SK-N-SH (cell line): ENCODE results near the gene EPB41L3.

Source experiments
- CHD2 ChIP-seq: fragments of 150-350 bp; IDR thresholded peaks from 2 replicates; pipeline ENCODE4 v1.6.1; 2018; ENCODE audit warnings: low read length; ENCODE audit not compliant: partially characterized antibody
- JUND ChIP-seq: IDR thresholded peaks from 2 replicates; pipeline ENCODE4 v1.4.0; 2012
- POLR2AphosphoS5 ChIP-seq: IDR thresholded peaks from 2 replicates; pipeline ENCODE4 v1.6.1; 2012; ENCODE audit warnings: low read depth, low read length
- RAD21 ChIP-seq: IDR thresholded peaks from 2 replicates; pipeline ENCODE4 v1.6.1; 2012; ENCODE audit warnings: mild to moderate bottlenecking, low read length
- SIN3A ChIP-seq: IDR thresholded peaks from 2 replicates; pipeline ENCODE4 v1.6.1; 2012; ENCODE audit warnings: low read depth, mild to moderate bottlenecking, low read length, moderate library complexity, borderline replicate concordance
- SMC3 ChIP-seq: IDR thresholded peaks from 2 replicates; pipeline ENCODE4 v1.6.1; 2012; ENCODE audit warnings: low read depth, low read length, improper control_type of control experiment
- TEAD4 ChIP-seq: IDR thresholded peaks from 2 replicates; pipeline ENCODE4 v1.4.0; 2012; ENCODE audit warnings: mild to moderate bottlenecking, borderline replicate concordance; ENCODE audit not compliant: insufficient read depth
- TF ChIP-seq, protein P1 (sequence below): fragments of 200-600 bp; sonication (generic); IDR thresholded peaks from 2 replicates; pipeline ENCODE4 v1.6.1; 2017; ENCODE audit warnings: antibody characterized with exemption, mild to moderate bottlenecking, moderate library complexity
- TF ChIP-seq, protein P2 (sequence below): IDR thresholded peaks from 2 replicates; pipeline ENCODE4 v1.4.0; 2012; ENCODE audit warnings: low read depth, borderline replicate concordance
- TF ChIP-seq, protein P3 (sequence below): IDR thresholded peaks from 2 replicates; pipeline ENCODE4; 2012
- TF ChIP-seq, protein P4 (sequence below): IDR thresholded peaks from 2 replicates; pipeline ENCODE4 v1.4.0; 2012; ENCODE audit warnings: low read depth, borderline replicate concordance

DNA sequence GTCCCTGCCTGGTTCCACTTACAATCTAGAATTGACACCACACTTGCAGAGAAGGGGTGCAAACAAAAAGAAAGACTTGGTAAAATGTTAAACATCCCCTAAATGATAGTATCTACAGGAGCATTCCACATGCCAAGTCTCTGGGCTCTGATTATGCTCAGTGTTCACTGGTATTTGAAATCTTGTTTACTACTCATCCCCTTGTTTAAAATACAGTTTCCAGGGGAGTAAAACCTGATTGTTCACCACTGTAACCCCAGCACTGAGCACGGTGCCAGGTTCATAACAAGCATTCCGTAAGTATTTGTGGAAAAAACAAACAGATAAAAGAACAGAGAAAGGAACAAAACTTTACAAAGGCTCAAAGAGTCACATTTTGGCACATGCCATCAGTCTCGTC is 11.7 kb downstream of the EPB41L3 start:
- TF ChIP-seq, protein P1, sequence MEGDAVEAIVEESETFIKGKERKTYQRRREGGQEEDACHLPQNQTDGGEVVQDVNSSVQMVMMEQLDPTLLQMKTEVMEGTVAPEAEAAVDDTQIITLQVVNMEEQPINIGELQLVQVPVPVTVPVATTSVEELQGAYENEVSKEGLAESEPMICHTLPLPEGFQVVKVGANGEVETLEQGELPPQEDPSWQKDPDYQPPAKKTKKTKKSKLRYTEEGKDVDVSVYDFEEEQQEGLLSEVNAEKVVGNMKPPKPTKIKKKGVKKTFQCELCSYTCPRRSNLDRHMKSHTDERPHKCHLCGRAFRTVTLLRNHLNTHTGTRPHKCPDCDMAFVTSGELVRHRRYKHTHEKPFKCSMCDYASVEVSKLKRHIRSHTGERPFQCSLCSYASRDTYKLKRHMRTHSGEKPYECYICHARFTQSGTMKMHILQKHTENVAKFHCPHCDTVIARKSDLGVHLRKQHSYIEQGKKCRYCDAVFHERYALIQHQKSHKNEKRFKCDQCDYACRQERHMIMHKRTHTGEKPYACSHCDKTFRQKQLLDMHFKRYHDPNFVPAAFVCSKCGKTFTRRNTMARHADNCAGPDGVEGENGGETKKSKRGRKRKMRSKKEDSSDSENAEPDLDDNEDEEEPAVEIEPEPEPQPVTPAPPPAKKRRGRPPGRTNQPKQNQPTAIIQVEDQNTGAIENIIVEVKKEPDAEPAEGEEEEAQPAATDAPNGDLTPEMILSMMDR = no peak
- TF ChIP-seq JUND (no peak), POLR2AphosphoS5 (no peak), RAD21 (no peak), CHD2 (no peak), SIN3A (no peak), TEAD4 (no peak), SMC3 (no peak)
- TF ChIP-seq, protein P2, sequence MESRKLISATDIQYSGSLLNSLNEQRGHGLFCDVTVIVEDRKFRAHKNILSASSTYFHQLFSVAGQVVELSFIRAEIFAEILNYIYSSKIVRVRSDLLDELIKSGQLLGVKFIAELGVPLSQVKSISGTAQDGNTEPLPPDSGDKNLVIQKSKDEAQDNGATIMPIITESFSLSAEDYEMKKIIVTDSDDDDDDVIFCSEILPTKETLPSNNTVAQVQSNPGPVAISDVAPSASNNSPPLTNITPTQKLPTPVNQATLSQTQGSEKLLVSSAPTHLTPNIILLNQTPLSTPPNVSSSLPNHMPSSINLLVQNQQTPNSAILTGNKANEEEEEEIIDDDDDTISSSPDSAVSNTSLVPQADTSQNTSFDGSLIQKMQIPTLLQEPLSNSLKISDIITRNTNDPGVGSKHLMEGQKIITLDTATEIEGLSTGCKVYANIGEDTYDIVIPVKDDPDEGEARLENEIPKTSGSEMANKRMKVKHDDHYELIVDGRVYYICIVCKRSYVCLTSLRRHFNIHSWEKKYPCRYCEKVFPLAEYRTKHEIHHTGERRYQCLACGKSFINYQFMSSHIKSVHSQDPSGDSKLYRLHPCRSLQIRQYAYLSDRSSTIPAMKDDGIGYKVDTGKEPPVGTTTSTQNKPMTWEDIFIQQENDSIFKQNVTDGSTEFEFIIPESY = no peak
- TF ChIP-seq, protein P3, sequence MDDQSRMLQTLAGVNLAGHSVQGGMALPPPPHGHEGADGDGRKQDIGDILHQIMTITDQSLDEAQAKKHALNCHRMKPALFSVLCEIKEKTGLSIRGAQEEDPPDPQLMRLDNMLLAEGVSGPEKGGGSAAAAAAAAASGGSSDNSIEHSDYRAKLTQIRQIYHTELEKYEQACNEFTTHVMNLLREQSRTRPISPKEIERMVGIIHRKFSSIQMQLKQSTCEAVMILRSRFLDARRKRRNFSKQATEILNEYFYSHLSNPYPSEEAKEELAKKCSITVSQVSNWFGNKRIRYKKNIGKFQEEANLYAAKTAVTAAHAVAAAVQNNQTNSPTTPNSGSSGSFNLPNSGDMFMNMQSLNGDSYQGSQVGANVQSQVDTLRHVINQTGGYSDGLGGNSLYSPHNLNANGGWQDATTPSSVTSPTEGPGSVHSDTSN = no peak
- TF ChIP-seq, protein P4, sequence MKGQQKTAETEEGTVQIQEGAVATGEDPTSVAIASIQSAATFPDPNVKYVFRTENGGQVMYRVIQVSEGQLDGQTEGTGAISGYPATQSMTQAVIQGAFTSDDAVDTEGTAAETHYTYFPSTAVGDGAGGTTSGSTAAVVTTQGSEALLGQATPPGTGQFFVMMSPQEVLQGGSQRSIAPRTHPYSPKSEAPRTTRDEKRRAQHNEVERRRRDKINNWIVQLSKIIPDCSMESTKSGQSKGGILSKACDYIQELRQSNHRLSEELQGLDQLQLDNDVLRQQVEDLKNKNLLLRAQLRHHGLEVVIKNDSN = no peak
